Measurements from ENCODE around the gene MGAT4A.

The MGAT4A gene

DNA sequence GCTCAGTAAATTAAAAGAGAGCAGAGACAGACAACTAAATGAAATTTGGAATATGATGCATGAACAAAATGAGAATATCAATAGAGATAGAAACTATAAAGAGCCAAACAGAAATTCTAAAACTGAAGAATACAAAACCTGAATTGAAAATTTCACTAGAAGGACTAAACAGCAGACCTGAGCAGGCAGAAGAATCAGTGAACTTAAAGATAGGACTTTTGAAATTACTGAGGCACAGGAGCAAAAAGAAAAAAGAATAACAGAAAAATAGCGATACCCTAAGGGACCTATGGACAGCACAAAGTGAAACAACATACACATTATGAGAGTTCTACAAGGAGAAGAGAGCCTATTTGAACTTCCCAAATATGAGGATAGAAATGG lies 80.9 kb downstream of the MGAT4A start:
- DNase-seq: no peak

DNA sequence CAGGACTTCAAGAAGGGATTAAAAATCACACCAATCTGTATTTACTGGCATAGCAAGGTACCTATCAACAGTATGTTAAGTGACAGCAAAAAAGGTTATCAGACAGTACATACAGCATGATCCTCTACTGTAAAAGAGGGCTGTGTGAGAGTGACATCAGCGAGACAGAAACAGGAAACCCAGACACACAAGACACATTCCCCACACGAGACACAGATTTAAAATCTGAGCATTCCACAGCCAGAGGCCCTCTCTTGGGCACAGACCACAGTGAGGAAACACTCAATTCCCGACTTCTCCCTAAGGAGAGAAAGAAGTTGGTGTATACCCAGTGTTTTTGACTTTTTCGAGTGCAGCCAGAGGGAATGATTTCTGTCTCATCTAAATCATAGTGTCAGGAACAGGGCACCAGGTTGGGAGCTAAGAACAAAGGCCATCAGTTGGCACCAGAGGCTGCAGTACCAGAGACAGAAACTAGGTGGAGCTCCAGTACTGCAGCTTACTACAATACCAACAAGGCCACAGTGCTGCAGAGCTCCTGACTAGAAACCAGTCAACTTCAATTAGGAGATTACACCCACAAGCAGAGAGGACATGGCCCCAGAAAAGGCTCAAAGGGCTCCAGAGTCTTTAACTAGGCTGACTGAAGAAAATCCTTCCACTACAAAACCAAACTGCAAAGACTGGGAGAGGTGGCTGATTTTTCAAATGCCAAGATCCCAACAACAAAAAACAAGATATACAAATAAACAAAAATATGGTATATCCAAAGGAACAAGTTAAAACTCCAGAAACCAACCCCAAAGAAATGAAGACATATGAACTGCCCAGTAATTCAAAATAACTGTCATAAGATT lies 81.6 kb downstream of the MGAT4A start:
- DNase-seq: peak; percentile 18 to 83

DNA sequence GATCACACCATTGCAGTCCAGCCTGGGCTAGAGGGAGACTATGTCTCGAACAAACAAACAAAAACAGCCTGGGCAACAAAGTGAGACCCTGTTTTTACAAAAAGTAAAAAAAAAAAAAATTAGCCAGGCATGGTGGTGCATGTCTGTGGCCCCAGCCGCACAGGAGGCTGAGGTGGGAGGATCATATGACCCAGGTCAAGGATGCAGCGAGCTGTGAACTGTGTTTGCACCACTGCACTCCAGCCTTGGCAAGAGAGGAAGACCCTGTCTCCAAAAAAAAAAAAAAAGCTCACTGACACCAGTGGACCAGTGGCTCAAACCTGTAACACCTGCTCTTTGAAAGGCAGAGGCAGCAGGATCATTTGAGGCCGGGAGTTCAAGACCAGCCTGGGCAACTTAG lies 82.5 kb downstream of the MGAT4A start:
- no peak for DNase-seq

DNA sequence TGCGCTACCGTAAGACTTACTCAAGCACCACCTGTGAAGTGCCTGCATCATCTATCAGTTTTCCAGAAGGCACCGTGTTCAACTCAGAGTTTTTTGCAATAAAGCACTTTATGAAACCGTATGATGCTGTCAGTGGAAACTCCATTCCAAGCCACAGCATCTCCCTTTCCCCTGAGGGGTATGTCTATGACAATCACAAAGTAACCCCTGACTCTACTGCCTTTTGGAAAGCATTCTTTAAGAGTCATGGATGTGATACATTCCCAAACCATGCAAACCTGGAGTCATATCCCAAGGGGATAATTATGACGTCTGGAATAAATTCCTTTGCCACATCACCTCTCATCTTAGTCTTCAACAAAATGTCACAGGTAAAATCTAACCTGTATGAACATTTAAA lies 83.3 kb downstream of the MGAT4A start:
- DNase-seq: no peak

DNA sequence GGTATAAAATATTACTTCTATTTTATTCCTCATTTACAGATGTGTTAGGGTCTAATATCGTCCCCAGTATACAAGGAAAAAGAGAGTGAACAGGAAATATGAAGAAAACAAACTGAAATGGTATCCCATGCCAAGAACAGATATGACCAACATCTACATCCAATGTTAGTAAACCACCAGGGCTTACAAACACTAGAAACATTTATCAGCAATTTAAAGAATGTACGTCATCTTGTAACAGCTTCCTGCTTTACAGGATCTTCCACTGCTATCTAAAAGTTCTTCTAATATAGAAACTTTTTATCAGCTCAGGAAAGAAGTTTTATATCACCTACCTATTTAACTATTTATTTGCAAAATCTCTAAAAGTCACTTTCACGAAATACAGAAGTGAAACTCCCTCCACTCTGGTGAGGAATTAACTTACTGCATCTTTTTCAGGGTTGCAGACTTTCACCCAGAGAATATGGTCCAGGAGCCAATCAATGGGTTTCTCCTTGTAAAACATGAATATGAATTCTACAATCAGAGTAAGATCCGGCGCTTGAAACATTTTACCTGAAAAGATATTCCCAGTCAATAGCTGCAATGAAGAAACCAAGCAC lies 87.3 kb downstream of the MGAT4A start:
- DNase-seq: no peak

DNA sequence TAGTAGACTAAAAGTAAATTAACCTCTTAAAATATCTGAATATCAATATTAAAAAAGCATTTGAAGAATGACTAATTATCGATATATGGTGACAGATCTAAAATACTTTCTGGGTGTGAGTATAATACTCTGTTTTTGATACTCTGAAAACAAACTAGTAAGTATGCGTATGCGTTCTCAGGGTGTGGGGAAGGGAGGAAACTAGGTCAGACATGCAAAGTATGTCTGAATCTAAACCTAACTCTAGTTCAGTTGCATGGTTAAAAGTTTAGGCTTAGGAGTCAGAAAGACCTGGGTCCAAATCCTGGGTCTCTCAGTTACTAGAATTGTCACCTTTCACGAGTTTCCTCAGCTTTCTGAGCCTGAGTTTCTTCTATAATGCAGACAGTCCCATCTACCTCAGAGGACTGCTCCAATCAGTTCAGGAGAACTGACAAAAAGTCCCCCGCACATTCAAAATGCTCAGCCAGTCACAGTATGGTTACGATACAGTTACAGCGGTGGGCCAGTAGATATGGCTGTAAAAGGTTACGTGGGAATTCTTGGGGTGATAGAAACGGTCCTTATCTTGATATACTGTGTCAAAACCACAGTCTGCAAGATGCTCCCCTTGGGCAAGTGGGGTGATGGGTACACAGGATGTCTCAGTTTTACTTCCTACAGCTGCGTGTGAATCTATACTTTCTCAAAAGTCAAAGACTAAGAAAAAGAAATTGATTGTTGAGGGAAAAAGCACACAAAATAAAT lies 93.4 kb downstream of the MGAT4A start:
- DNase-seq: no peak

DNA sequence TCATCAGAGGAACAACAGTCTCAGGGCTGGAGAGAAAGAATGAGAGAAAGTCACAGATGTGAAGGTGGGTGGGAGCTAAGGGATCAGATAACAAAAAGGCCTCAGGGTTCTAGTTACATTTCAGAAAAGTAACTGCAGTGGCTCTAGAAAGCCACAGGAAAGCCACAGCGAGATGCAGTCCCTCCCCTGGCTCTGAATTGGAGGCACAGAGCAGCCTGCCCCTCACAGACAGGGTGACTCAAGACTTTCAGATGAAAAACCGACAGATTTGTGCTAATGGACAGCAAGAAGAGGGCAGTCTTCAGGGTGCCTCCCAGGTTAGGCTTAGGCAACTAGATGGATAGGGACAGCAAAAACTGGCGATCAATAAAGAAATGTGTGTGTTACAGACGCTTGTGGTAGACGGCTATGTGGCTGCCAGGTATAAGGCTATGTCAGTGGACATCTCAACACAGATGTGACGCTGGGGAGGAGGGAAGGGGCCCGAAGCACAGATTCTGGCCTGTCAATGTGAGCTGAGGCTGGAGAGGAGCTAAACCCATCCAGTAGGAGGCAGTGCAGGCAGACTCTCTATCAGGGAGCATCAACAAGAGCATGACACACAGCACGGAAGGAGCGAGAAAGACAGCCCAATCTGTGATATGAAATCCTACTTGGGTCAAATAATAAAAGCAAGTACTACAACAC lies 96.4 kb downstream of the MGAT4A start:
- no peak for DNase-seq

DNA sequence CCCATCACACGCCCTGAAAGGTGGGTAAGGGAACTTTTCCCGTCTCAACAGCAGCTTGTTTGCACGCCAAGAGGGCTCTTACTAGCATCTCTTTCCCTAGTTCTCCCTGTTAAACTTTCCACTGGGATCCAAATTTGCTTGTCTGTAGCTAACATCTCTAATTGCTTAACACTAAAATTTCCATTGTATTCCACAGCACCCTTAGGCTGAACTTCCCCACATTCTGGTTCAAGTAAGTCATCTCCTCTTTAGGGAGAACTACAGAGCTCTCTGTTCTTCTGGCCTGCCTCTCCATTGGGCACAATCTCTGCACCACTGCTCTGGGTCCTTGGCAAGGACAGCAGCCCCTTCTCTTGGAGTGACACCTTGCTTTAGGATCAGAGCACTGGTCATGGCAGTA lies 98.6 kb downstream of the MGAT4A start:
- DNase-seq: no peak

DNA sequence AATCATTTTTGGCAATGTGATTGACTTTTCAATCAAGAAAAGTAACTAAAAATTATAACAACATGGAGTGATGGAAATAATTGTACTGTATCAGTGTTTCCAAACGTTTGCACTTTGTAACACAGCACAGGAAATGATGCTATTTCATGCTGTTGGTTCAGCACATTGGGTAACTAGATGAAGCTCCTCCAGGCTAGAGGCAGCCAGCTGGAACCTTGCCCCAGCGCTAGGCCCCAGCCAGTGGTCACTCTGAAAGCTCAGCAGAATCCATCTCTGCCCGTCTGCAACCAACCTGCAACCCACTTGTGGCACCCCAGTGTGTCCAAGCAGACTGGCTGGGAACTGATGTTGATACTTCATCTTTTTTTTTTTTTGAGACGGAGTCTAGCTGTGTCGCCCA lies 107.3 kb downstream of the MGAT4A start:
- DNase-seq: no peak

DNA sequence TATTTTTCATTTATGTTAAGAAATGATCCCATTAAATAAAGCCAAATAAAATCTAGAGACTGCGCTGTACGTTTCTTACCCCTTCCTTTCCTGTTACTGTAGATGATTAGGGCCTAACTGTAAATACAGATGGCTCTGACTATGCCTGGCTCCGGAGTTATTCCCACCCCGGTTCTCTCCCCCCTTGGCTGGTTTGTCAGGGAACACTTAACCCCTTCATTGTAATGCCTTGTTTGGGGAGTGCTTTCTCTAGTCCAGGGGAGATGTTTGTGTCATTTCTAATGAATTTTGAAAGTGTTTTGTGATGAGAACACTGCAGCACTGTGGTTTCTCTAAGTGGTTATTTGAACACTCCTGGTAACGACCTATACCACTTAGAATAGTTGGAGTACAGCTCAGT lies 113.8 kb downstream of the MGAT4A start:
- DNase-seq: no peak

DNA sequence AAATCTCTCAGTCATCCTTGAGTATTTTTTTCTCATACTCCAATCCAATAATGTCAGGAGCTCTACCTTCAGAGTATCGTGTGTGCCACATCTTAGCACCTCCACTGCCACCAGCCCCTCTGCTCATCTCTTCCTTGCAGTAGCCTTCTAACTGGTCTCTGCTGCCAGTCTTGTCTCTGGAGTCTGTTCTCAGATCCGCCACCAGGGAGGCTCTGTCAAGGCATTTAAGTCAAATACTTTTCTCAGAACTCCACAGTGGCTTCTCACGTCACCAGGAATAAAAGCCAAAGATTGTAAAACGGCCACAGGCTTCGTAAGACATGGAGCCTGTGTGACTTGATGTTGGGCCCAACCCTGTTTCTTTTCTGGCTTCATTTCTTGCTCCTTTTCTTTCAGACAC lies 115.5 kb downstream of the MGAT4A start:
- no peak for DNase-seq

DNA sequence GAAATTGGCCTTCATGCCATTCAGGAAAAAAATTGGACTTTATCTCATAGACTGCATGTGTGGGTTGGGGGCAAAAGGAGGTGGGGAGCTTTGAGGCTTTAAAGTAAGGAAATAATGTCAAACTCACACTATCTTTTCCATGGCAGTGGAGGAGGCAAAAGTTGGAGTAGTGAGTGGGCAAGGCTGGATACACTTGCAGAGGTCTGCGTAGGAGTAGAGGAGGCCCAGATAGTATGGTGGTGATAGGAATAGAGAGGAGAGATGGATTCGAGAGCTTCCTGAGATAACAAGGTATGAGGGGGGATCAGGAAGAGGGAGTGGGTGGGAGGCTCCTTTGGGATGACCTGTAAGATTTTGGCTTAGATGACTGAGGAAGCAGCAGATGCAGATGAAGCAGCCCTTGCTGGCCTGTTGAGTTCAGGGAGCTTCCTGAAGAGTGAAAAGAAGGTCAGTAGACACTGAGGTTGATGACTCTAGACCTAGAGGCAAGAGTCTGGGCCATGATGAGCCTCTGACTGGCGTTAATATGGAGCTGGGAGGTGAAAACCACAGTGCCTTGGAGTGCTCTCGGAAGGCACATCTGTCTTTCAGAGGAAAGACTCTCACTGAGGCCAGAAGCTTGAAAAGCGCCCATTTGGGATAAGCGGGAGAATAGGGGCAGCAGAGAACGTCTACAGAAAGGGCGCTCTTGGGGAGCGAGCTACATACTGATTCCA lies 116.8 kb downstream of the MGAT4A start:
- no peak for DNase-seq

DNA sequence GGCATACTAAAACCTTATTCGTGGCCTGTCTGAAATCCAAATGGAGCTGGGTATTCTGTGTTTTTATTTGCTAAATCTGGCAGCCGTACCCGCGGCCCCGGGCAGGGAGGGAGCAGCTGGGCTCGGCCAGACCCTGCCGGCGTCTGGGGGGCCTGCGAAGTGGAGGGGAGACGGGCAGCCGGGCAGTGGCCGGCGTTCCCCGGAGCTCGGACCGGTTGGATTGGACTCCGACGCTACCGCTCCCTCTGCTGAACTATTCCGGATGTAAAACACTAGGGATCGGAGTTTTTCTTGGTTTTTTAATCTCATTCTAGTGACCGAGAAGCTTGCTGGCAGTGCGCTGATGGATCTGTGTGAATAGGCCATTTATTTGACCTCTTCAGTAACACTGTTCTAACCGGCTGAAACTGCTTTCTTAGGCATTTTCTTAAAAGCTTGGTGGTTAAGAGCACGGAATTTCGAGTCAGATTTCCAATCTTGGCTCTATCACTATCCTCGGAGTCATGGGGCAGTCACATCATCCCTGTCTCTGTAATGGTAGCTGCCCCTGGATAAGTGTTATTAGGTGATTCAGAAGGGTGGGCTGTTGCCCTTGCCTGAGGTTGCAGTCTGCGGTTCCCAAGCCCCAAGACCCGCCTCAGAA lies 121.8 kb downstream of the MGAT4A start:
- peak in 1 of 2 experiments; percentile 34 for DNase-seq

DNA sequence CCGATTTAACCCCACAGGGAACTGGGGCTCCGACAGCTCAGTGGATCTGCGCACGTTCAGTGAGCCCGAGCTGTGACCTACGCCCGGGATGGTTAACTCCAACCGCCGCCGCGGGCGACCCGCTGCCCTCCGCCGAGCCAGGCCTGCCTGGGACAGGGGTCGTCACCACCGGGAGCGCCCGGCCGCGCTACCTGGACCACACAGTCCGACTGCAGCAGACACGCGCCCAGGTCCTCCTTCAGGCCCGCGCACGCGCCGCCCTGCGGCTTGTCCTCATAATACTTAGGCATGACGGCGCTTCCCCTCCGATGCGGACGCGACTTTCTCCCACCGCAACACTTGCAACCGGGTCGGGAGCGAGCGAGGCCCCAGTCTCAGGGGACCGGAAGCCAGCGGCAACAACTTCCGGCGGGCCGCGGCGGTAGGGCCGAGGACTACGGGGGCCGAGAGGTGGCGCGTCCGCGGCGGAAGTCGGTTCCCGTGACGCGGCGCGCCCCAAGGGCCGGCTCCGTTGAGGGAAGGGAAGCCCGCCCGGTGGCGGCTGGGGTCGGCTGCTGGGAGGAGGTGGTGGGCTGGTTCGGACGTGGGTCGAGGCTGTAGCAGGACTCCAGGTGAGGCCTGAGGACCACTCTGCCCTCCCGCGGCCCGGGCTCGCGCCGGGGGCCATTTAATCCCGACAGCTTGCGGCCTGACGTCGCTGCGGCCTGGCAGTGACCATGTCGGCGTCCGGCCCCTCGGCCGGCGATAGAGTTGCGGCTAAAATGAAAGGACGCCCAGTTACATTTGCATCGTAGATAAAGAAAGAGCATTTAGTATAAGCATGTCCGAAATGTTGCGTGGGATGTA lies 122.6 kb downstream of the MGAT4A start, which contains the start of the genes COA5 and UNC50:
Gene COA5, minus strand, starts transcription at position 397 of the 846 bp plus-strand sequence. Its CDS starts 107 bp downstream, at position 290.
Gene UNC50, plus strand, starts transcription at position 474 of the 846 bp plus-strand sequence. CDS start 1,171 bp downstream, outside the sequence.
- DNase-seq: peak; percentile 84 to 87

DNA sequence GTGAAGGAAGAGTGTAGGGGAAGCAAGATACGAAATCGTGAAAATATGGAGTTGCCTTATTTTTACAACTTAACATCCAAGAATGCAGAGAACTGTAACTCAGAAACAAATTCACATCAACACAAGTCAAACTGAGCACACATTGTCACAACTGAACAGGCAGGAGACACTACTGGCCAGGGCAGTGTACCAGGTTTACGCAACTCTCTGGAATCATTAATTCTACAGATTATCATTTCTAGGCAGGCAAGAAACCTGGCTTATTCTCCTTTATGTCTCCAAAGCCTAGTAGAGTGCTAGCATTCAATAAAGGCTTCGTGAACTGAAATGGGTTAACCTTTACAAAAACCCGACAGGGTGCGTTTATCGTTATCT lies 123.2 kb downstream of the MGAT4A start:
- no peak for DNase-seq

DNA sequence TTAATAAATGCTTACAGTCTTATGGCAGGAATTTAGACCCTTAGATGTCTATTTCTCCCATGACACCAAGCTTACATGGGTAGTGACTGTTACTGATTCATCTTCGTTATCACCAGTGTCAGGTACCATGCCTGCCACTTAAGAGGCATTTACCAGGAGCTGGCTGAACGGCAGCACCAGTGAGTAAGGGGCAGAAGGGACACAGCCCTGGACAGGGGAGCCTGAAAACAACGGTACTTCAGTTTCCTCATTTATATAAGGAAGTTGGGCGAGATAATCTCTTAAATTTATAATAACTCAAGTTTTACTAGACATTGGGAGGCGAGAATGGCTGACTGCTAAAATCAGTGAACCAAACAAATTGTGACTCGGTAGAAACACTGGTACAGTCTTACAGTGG lies 123.8 kb downstream of the MGAT4A start:
- DNase-seq: no peak

DNA sequence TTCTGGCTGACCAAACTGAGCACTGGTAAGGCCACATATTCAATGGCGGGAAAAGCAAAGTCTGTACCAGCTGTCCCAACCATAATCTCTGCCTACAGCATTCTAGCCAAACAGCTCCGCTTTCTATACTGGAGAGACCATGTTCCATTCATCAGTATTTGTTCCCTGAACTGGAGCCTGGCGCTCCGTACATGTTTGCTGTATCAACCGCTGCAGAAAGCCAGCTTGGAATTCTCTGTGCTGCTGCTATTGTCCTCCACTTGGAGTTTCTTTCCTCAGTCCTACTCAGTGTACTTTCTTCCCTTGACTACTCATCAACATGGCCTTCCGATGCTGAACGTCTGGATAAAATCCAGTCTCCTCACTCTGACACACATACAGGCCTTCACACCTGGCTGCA lies 124.5 kb downstream of the MGAT4A start:
- DNase-seq: no peak

DNA sequence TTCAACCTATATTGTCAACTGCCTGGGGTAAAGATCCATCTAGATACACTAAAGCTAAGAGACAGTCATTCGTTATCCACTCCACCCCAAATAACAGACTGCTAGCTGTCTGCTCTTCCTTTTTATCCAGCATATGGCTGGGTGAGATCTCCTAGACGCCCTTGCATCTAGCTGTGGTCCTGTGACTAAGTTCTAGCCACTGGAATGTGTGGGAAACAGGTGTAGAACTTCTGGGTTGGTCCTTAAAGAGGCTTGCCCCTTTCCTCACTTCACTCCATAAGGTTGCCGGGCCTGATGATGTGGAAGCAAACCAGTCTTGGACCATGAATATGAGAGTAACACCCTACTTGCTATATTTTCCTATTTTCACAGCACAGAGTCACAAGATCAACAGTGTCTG lies 125.9 kb downstream of the MGAT4A start:
- DNase-seq: no peak

DNA sequence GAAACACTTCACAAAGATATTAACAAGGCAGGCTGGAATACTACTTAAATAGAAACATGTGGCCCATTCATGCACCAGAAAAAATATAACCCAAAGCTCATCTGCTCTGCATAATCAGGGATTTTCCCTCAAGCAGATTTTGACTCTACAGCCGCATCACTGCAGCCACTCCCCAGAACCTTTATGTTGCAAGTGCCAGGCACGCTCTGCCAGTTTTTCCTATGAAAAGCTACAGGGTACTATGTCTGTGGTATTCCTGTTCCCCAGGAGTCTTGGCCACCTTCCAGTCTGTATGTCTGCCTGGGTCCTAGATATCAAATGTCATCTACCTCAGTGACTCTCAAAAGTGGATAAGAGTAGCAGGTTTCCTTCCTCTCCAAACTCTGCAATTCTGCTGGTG lies 126.4 kb downstream of the MGAT4A start:
- DNase-seq: no peak

DNA sequence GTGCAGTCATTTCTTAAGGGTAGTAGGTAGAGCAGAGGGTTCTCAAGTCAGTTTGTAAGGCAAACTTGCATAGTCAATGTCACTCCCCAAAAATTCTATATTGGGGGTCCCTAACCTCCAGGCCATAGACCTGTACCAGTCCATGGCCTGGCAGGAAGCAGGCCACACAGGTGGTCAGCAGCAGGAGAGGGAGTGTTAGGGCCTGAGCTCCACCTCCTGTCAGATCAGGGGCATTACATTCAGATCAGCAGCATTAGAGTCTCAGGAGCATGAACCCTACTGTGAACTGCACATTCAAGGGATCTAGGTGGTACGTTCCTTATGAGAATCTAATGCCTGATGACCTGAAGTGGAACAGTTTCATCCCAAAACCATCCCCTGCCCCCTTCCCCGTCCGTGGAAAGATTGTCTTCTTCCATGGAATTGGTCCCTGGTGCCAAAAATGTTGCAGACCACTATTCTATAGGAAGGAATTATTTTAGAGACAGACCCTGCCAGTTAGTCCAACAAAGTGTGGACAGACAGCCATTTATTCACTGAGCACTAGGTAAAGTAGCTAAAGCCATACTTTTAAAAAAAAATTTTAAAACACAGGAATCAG lies 129.3 kb downstream of the MGAT4A start:
- peak; percentile 23 to 64 for DNase-seq
